H9 (cell line): ENCODE measurements around the gene RABGAP1L. TPM values are rescaled to one million over a fixed set of nuclear protein-coding genes. Genes with fewer than 3 reads are reported as not detected.

Source experiments
- DNase-seq: peaks from one replicate; pipeline ENCODE4 v3.0.0-alpha.2; 2017
- H2AFZ ChIP-seq: one replicate; pipeline ENCODE4 v1.6.1; 2013; ENCODE audit warnings: mild to moderate bottlenecking, low read length, control low read depth, moderate library complexity
- H2AK5ac ChIP-seq: 2 replicates; pipeline ENCODE4 v1.6.1; 2013; ENCODE audit warnings: low read length, control low read depth, mixed read lengths; ENCODE audit not compliant: insufficient read length
- H2BK120ac ChIP-seq: one replicate; pipeline ENCODE4 v1.6.1; 2013; ENCODE audit warnings: low read depth, mild to moderate bottlenecking, low read length, control low read depth, inconsistent platforms; ENCODE audit not compliant: poor library complexity, severe bottlenecking
- H2BK12ac ChIP-seq: 2 replicates; pipeline ENCODE4 v1.6.1; 2013; ENCODE audit warnings: low read length, control low read depth, mixed read lengths, low read depth; ENCODE audit not compliant: insufficient read length
- H2BK15ac ChIP-seq: 2 replicates; pipeline ENCODE4 v1.6.1; 2013; ENCODE audit warnings: low read depth, low read length, control low read depth
- H2BK20ac ChIP-seq: one replicate; pipeline ENCODE4 v1.6.1; 2013; ENCODE audit warnings: low read depth, mild to moderate bottlenecking, low read length, control low read depth, inconsistent platforms; ENCODE audit not compliant: poor library complexity, severe bottlenecking
- H2BK5ac ChIP-seq: 2 replicates; pipeline ENCODE4 v1.6.1; 2013; ENCODE audit warnings: low read length, control low read depth, mixed read lengths; ENCODE audit not compliant: insufficient read length
- H3K14ac ChIP-seq: 2 replicates; pipeline ENCODE4 v1.6.1; 2013; ENCODE audit warnings: low read length, control low read depth; ENCODE audit not compliant: insufficient read depth
- H3K18ac ChIP-seq: 2 replicates; pipeline ENCODE4 v1.6.1; 2013; ENCODE audit warnings: low read depth, mild to moderate bottlenecking, mixed read lengths, low read length, control low read depth; ENCODE audit not compliant: insufficient read length
- H3K23ac ChIP-seq: 2 replicates; pipeline ENCODE4 v1.6.1; 2013; ENCODE audit warnings: low read length, control low read depth, mixed read lengths, low read depth; ENCODE audit not compliant: insufficient read length
- H3K23me2 ChIP-seq: 2 replicates; pipeline ENCODE4 v1.6.1; 2013; ENCODE audit warnings: low read depth, mild to moderate bottlenecking, mixed read lengths, low read length, control low read depth; ENCODE audit not compliant: insufficient read length, poor library complexity, severe bottlenecking
- H3K27ac ChIP-seq: 2 replicates; pipeline ENCODE4 v1.5.1; 2013; ENCODE audit warnings: low read length, control low read depth, mixed read lengths, low read depth; ENCODE audit not compliant: insufficient read length
- H3K27me3 ChIP-seq: 2 replicates; pipeline ENCODE4 v1.6.1; 2013; ENCODE audit warnings: low read length, control low read depth, inconsistent platforms; ENCODE audit not compliant: insufficient read depth
- H3K4ac ChIP-seq: 2 replicates; pipeline ENCODE4 v1.6.1; 2013; ENCODE audit warnings: low read depth, mild to moderate bottlenecking, control low read depth, inconsistent platforms, low read length, moderate library complexity
- H3K4me1 ChIP-seq: 2 replicates; pipeline ENCODE4 v1.6.1; 2013; ENCODE audit warnings: low read length, control low read depth, inconsistent platforms; ENCODE audit not compliant: insufficient read depth
- H3K4me2 ChIP-seq: 2 replicates; pipeline ENCODE4 v1.6.1; 2013; ENCODE audit warnings: low read length, control low read depth, mixed read lengths; ENCODE audit not compliant: insufficient read length, insufficient read depth
- H3K56ac ChIP-seq: 2 replicates; pipeline ENCODE4 v1.6.1; 2013; ENCODE audit warnings: low read depth, mild to moderate bottlenecking, mixed read lengths, low read length, control low read depth; ENCODE audit not compliant: insufficient read length
- H3K79me1 ChIP-seq: 2 replicates; pipeline ENCODE4 v1.6.1; 2013; ENCODE audit warnings: low read depth, mild to moderate bottlenecking, moderate library complexity, low read length, control low read depth, inconsistent platforms; ENCODE audit not compliant: insufficient read depth, poor library complexity, severe bottlenecking
- H3K79me2 ChIP-seq: 2 replicates; pipeline ENCODE4 v1.6.1; 2013; ENCODE audit warnings: low read length, control low read depth, inconsistent platforms; ENCODE audit not compliant: insufficient read depth
- H3K9ac ChIP-seq: 2 replicates; pipeline ENCODE4 v1.6.1; 2013; ENCODE audit warnings: low read length, control low read depth, mixed read lengths; ENCODE audit not compliant: insufficient read length; ENCODE audit errors: extremely low read depth
- H3K9me3 ChIP-seq: one replicate; pipeline ENCODE4 v1.6.1; 2013; ENCODE audit warnings: low read depth, low read length, inconsistent platforms; ENCODE audit not compliant: control insufficient read depth
- H3T11ph ChIP-seq: one replicate; pipeline ENCODE4 v1.6.1; 2013; ENCODE audit warnings: mild to moderate bottlenecking, low read length, control low read depth, inconsistent platforms
- H4K20me1 ChIP-seq: one replicate; pipeline ENCODE4 v1.6.1; 2013; ENCODE audit not compliant: control insufficient read depth, insufficient read length, insufficient read depth
- H4K5ac ChIP-seq: 2 replicates; pipeline ENCODE4 v1.6.1; 2013; ENCODE audit warnings: low read depth, mild to moderate bottlenecking, mixed read lengths, low read length, control low read depth; ENCODE audit not compliant: insufficient read length
- H4K8ac ChIP-seq: replicated peaks from 2 replicates; pipeline ENCODE4 v1.6.1; 2013; ENCODE audit warnings: low read length, control low read depth, mixed read lengths, low read depth; ENCODE audit not compliant: insufficient read length
- H4K91ac ChIP-seq: 2 replicates; pipeline ENCODE4 v1.6.1; 2013; ENCODE audit warnings: low read depth, mild to moderate bottlenecking, moderate library complexity, mixed read lengths, low read length, control low read depth; ENCODE audit not compliant: insufficient read length
- H3K27ac Mint-ChIP-seq, 3 experiments: 2 replicates in 2 of 3; 3 replicates in 1 of 3; pipeline ENCODE4 v1.8.0; 2020 to 2021; ENCODE audit warnings: mixed read lengths in 3 of 3, mild to moderate bottlenecking in 1 of 3, moderate library complexity in 1 of 3
- H3K27me3 Mint-ChIP-seq: 2 replicates; pipeline ENCODE4 v1.8.0; 2021; ENCODE audit warnings: low read depth, mild to moderate bottlenecking, moderate library complexity, mixed read lengths
- H3K36me3 Mint-ChIP-seq, 3 experiments: 2 replicates in 2 of 3; 3 replicates in 1 of 3; pipeline ENCODE4 v1.8.0; 2020 to 2021; ENCODE audit warnings: low read depth in 3 of 3, mixed read lengths in 3 of 3; ENCODE audit not compliant: insufficient read depth in 1 of 3
- H3K4me1 Mint-ChIP-seq, 2 experiments: 2 replicates each; pipeline ENCODE4 v1.8.0; 2020; ENCODE audit warnings: mixed read lengths in 2 of 2
- H3K4me3 Mint-ChIP-seq, 2 experiments: 2 replicates in 1 of 2; 3 replicates in 1 of 2; pipeline ENCODE4 v1.8.0; 2020 to 2021; ENCODE audit warnings: mild to moderate bottlenecking in 2 of 2, mixed read lengths in 2 of 2, moderate library complexity in 1 of 2
- H3K9me3 Mint-ChIP-seq, 2 experiments: 2 replicates in 1 of 2; 3 replicates in 1 of 2; pipeline ENCODE4 v1.8.0; 2020; ENCODE audit warnings: mild to moderate bottlenecking in 2 of 2, mixed read lengths in 2 of 2, moderate library complexity in 1 of 2
- whole genome bisulfite sequencing: extraction: QIAGEN DNeasy Blood & Tissue Kit; methylation state at CpG from one replicate; pipeline ENCODE4 v1.1.7; 2013; ENCODE audit warnings: missing lambda C conversion rate, low lambda C conversion rate, mixed read lengths; ENCODE audit not compliant: insufficient read length; ENCODE audit errors: extremely low coverage; 5-methylcytosine and 5-hydroxymethylcytosine counted together
- total RNA-seq: library from RNA; stranded (reverse); gene quantifications from 2 replicates; pipeline ENCODE4 v1.2.1, GENCODE V29; 2021
- TF ChIP-seq, protein P1 (sequence below): fragments of 200-600 bp; sonication (generic); conservative IDR thresholded peaks from 3 replicates; pipeline ENCODE4 v1.8.0; 2021; ENCODE audit warnings: antibody characterized with exemption, mild to moderate bottlenecking

Gene RABGAP1L
- total RNA-seq, 1 experiment from 2014 or later = 147 TPM

DNA sequence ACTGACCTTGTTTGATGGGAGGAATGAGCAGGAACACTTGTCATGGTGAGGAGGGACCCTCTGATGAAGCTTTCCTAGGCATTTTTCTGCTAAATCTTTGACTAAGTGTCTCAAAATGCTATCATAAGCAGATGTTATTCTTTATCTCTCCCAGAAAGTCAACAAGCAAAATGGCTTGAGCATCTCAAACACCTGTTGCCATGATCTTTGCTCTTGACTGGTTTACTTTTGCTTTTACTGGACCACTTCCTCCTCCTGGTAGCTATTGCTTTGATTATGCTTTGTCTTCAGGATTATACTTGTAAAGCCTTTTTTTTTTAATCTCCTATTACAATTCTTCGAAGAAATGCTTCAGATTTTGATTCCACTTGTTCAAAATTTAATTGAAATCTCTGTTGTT, 445.9 kb downstream of the RABGAP1L start:
- H4K8ac ChIP-seq = no peak overlapping the region
- TF ChIP-seq, protein P1, sequence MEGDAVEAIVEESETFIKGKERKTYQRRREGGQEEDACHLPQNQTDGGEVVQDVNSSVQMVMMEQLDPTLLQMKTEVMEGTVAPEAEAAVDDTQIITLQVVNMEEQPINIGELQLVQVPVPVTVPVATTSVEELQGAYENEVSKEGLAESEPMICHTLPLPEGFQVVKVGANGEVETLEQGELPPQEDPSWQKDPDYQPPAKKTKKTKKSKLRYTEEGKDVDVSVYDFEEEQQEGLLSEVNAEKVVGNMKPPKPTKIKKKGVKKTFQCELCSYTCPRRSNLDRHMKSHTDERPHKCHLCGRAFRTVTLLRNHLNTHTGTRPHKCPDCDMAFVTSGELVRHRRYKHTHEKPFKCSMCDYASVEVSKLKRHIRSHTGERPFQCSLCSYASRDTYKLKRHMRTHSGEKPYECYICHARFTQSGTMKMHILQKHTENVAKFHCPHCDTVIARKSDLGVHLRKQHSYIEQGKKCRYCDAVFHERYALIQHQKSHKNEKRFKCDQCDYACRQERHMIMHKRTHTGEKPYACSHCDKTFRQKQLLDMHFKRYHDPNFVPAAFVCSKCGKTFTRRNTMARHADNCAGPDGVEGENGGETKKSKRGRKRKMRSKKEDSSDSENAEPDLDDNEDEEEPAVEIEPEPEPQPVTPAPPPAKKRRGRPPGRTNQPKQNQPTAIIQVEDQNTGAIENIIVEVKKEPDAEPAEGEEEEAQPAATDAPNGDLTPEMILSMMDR = no peak
- no peak overlapping the region for H3K23ac ChIP-seq
- H3K4ac ChIP-seq = no peak overlapping the region
- no peak overlapping the region for H2BK12ac ChIP-seq
- no peak overlapping the region for H2BK5ac ChIP-seq
- H2BK15ac ChIP-seq = no peak overlapping the region
- H2BK20ac ChIP-seq = no peak overlapping the region
- H3K18ac ChIP-seq = no peak overlapping the region
- no peak overlapping the region for H3K4me3 Mint-ChIP-seq
- H3K14ac ChIP-seq = no peak overlapping the region
- no peak overlapping the region for H3K4me2 ChIP-seq
- no peak overlapping the region for H2BK120ac ChIP-seq
- no peaks in the 10 kb centered on the region for H3K27me3 ChIP-seq
- no peak overlapping the region for H3T11ph ChIP-seq
- no peak overlapping the region for H2AK5ac ChIP-seq
- no peaks in the 10 kb centered on the region for H3K9me3 ChIP-seq
- H3K79me1 ChIP-seq = no peaks in the 10 kb centered on the region
- no peaks in the 10 kb centered on the region for H3K4me1 Mint-ChIP-seq
- H3K4me1 ChIP-seq = no peaks in the 10 kb centered on the region
- H3K9me3 Mint-ChIP-seq = peaks cover 0 to 3% of the 10 kb centered on the region in 2 experiments; a peak in 1 of 5 replicates
- peaks cover 0 to 7% (median 6%) of the 10 kb centered on the region in 3 experiments; a peak in 5 of 7 replicates for H3K36me3 Mint-ChIP-seq
- no peak overlapping the region for H3K56ac ChIP-seq
- H2AFZ ChIP-seq = no peak overlapping the region
- no peaks in the 10 kb centered on the region for H3K27me3 Mint-ChIP-seq
- H3K27ac Mint-ChIP-seq = no peak overlapping the region
- no peak overlapping the region for H3K9ac ChIP-seq
- H3K27ac ChIP-seq = no peak overlapping the region
- no peak overlapping the region for H4K5ac ChIP-seq
- WGBS = no CpG with 5 or more reads among the region's 1 CpG
- H4K91ac ChIP-seq = no peak overlapping the region
- DNase-seq = no peak
- no peaks in the 10 kb centered on the region for H3K79me2 ChIP-seq
- no peaks in the 10 kb centered on the region for H4K20me1 ChIP-seq
- no peaks in the 10 kb centered on the region for H3K23me2 ChIP-seq
